SU-DHL-6 (cell line): ENCODE measurements around the gene UPB1.

ENCODE experiments used
- CTCF ChIP-seq: fragments of 200-600 bp; sonication (generic); IDR thresholded peaks from one replicate; pipeline ENCODE4 v1.5.1; 2017; ENCODE audit warnings: antibody characterized with exemption, mild to moderate bottlenecking, low read length, moderate library complexity; ENCODE audit not compliant: insufficient read depth, poor library complexity, severe bottlenecking
- EZH2phosphoT487 ChIP-seq: fragments of 200-600 bp; sonication (generic), shearing (Covaris generic); conservative IDR thresholded peaks from 2 replicates; pipeline ENCODE4 v1.6.1; 2018; ENCODE audit warnings: mild to moderate bottlenecking, antibody characterized with exemption, low read length, moderate library complexity, mixed read lengths

- TF ChIP-seq CTCF (no peak), EZH2phosphoT487 (no peak)
These were observed 64.3 kb downstream of the UPB1 start for GRCh38 chr22:24559471-24559870.
